Rectal smooth muscle tissue (tissue), 1 donor: ENCODE data around the gene OR52I2.

Source experiments
- H3K27ac ChIP-seq: one replicate; pipeline ENCODE4 v1.7.0; 2013; ENCODE audit warnings: low read depth, low read length, inconsistent platforms
- H3K27me3 ChIP-seq: one replicate; pipeline ENCODE4 v1.7.0; 2013; ENCODE audit warnings: low read length; ENCODE audit not compliant: control insufficient read depth, insufficient read depth
- H3K36me3 ChIP-seq: one replicate; pipeline ENCODE4 v1.7.0; 2013; ENCODE audit warnings: low read length; ENCODE audit not compliant: control insufficient read depth, insufficient read depth
- H3K4me1 ChIP-seq: one replicate; pipeline ENCODE4 v1.7.0; 2013; ENCODE audit warnings: low read length; ENCODE audit not compliant: control insufficient read depth, insufficient read depth
- H3K4me3 ChIP-seq: one replicate; pipeline ENCODE4 v1.7.0; 2013; ENCODE audit warnings: low read length
- H3K9ac ChIP-seq: one replicate; pipeline ENCODE4 v1.7.0; 2013; ENCODE audit warnings: low read length

OR52I2 gene

GRCh38 chr11:4581443-4581842 is at the start of gene OR52I2:
OR52I2 (plus strand) TSS chr11:4581743.
- H3K36me3 ChIP-seq, result no peaks in the 10 kb centered on the region
- H3K27me3 ChIP-seq, result no peaks in the 10 kb centered on the region
- no peak within 1 kb of the TSS for H3K9ac ChIP-seq
- H3K4me3 ChIP-seq, result no peak within 1 kb of the TSS
- no peaks in the 10 kb centered on the region for H3K4me1 ChIP-seq
- no peak within 1 kb of the TSS for H3K27ac ChIP-seq

GRCh38 chr11:4539603-4540219 is 41.8 kb upstream of the OR52I2 start:
- Histone ChIP-seq H3K4me1 (no peaks in the 10 kb centered on the region), H3K27ac (no peak overlapping the region), H3K9ac (no peak overlapping the region), H3K27me3 (no peaks in the 10 kb centered on the region), H3K4me3 (no peak overlapping the region), H3K36me3 (no peaks in the 10 kb centered on the region)

- H3K36me3 ChIP-seq, result no peaks in the 10 kb centered on the region
- no peaks in the 10 kb centered on the region for H3K27me3 ChIP-seq
- H3K9ac ChIP-seq, result no peak overlapping the region
- no peak overlapping the region for H3K27ac ChIP-seq
- H3K4me1 ChIP-seq, result no peaks in the 10 kb centered on the region
- H3K4me3 ChIP-seq, result no peak overlapping the region
These were observed 40.5 kb upstream of the OR52I2 start for GRCh38 chr11:4541071-4541470.

- Histone ChIP-seq H3K27me3 (no peaks in the 10 kb centered on the region), H3K4me3 (no peak overlapping the region), H3K4me1 (no peaks in the 10 kb centered on the region), H3K36me3 (no peaks in the 10 kb centered on the region), H3K27ac (no peak overlapping the region), H3K9ac (no peak overlapping the region)
These were observed 38.0 kb upstream of the OR52I2 start for GRCh38 chr11:4543561-4543960.

- no peaks in the 10 kb centered on the region for H3K27me3 ChIP-seq
- H3K4me3 ChIP-seq, result no peak within 1 kb of the TSS
- H3K9ac ChIP-seq, result no peak within 1 kb of the TSS
- no peaks in the 10 kb centered on the region for H3K36me3 ChIP-seq
- H3K4me1 ChIP-seq, result no peaks in the 10 kb centered on the region
- H3K27ac ChIP-seq, result no peak within 1 kb of the TSS
These were observed 36.7 kb upstream of the OR52I2 start, which contains the start of gene OR52M1 for GRCh38 chr11:4544891-4545290. OR52M1 (plus strand) TSS chr11:4545191; CDS start chr11:4545191, 0 bp downstream.

GRCh38 chr11:4546878-4547277 is 34.7 kb upstream of the OR52I2 start:
- H3K9ac ChIP-seq, result no peak overlapping the region
- no peak overlapping the region for H3K27ac ChIP-seq
- H3K36me3 ChIP-seq, result no peaks in the 10 kb centered on the region
- no peak overlapping the region for H3K4me3 ChIP-seq
- no peaks in the 10 kb centered on the region for H3K4me1 ChIP-seq
- H3K27me3 ChIP-seq, result no peaks in the 10 kb centered on the region

GRCh38 chr11:4547416-4547815 is 34.1 kb upstream of the OR52I2 start:
- Histone ChIP-seq H3K27me3 (no peaks in the 10 kb centered on the region), H3K36me3 (no peaks in the 10 kb centered on the region), H3K27ac (no peak overlapping the region), H3K9ac (no peak overlapping the region), H3K4me1 (no peaks in the 10 kb centered on the region), H3K4me3 (no peak overlapping the region)

GRCh38 chr11:4551346-4551979 is 30.1 kb upstream of the OR52I2 start:
- Histone ChIP-seq H3K27ac (no peak overlapping the region), H3K27me3 (no peaks in the 10 kb centered on the region), H3K4me3 (no peak overlapping the region), H3K36me3 (no peaks in the 10 kb centered on the region), H3K4me1 (no peaks in the 10 kb centered on the region), H3K9ac (no peak overlapping the region)

- Histone ChIP-seq H3K27ac (no peak overlapping the region), H3K4me1 (no peaks in the 10 kb centered on the region), H3K9ac (no peak overlapping the region), H3K36me3 (no peaks in the 10 kb centered on the region), H3K27me3 (no peaks in the 10 kb centered on the region), H3K4me3 (no peak overlapping the region)
These were observed 21.8 kb upstream of the OR52I2 start for GRCh38 chr11:4559527-4560440.

- Histone ChIP-seq H3K36me3 (no peaks in the 10 kb centered on the region), H3K27ac (no peak overlapping the region), H3K9ac (no peak overlapping the region), H3K27me3 (no peaks in the 10 kb centered on the region), H3K4me1 (no peaks in the 10 kb centered on the region), H3K4me3 (no peak overlapping the region)
These were observed 21.1 kb upstream of the OR52I2 start for GRCh38 chr11:4560467-4560866.

GRCh38 chr11:4565371-4565770 is 16.2 kb upstream of the OR52I2 start:
- Histone ChIP-seq H3K9ac (no peak overlapping the region), H3K27me3 (no peaks in the 10 kb centered on the region), H3K36me3 (no peaks in the 10 kb centered on the region), H3K4me3 (no peak overlapping the region), H3K4me1 (no peaks in the 10 kb centered on the region), H3K27ac (no peak overlapping the region)

GRCh38 chr11:4569075-4569474 is 12.5 kb upstream of the OR52I2 start:
- Histone ChIP-seq H3K4me3 (no peak overlapping the region), H3K36me3 (no peaks in the 10 kb centered on the region), H3K9ac (no peak overlapping the region), H3K27me3 (no peaks in the 10 kb centered on the region), H3K27ac (no peak overlapping the region), H3K4me1 (no peaks in the 10 kb centered on the region)
